Measurements from ENCODE around the gene ATP6AP1. TPM values are rescaled to one million over a fixed set of nuclear protein-coding genes. Genes with fewer than 3 reads are reported as not detected.
A peak's percentile ranks its signal among the peaks of the same experiment; 100 is the strongest.

ATP6AP1 gene
- total and polyA plus RNA-seq, 9 of the 15 experiments (the other 6 are each of a cell fraction or from before 2014, with no cell fraction given) = 8.3 to 90.5 (median 52.9) TPM

- no peak for TF ChIP-seq SFPQ (IDR thresholded peaks at IDR 0.05; ENCODE audit: low read depth, low read length)
- 0 out of 2 replicates have a peak, but pooled peaks have one; percentile 8 for TF ChIP-seq MITF (IDR thresholded peaks at IDR 0.05)
- no peak for TF ChIP-seq PHB2 (IDR thresholded peaks at IDR 0.05; ENCODE audit: low read depth)
- no peak for TF ChIP-seq CBX8 (IDR thresholded peaks at IDR 0.05; ENCODE audit: borderline replicate concordance, extremely low read depth, low read depth, low read length, poor library complexity, severe bottlenecking)
- peak; percentile 56 for TF ChIP-seq MAX (CRISPR knock-in tag; IDR thresholded peaks at IDR 0.05)
- TF ChIP-seq ZNF696 (CRISPR knock-in tag; conservative IDR thresholded peaks at IDR 0.05) = no peak; the same call in 1 of the 2 replicates
- TF ChIP-seq ZNF75A (CRISPR knock-in tag; IDR thresholded peaks at IDR 0.05) = no peak
- peak; percentile 23; the same call in 1 of the 2 replicates for TF ChIP-seq HOXB6 (CRISPR knock-in tag; IDR thresholded peaks at IDR 0.05; ENCODE audit: borderline replicate concordance)
- TF ChIP-seq LCOR (CRISPR knock-in tag; IDR thresholded peaks at IDR 0.05) = peak; percentile 91
- TF ChIP-seq KLF10 (CRISPR knock-in tag; IDR thresholded peaks at IDR 0.05) = no peak
- TF ChIP-seq STAT5B (CRISPR knock-in tag; IDR thresholded peaks at IDR 0.05) = no peak
- TF ChIP-seq HNRNPK (IDR thresholded peaks at IDR 0.05; ENCODE audit: low read depth, low read length, poor library complexity, severe bottlenecking) = no peak
- no peak for TF ChIP-seq CSDE1 (IDR thresholded peaks at IDR 0.05)
- TF ChIP-seq NCOA2 (IDR thresholded peaks at IDR 0.05; ENCODE audit: partially characterized antibody in 2 of 2) = no peak
- TF ChIP-seq TCF7 (IDR thresholded peaks at IDR 0.05; ENCODE audit: borderline replicate concordance) = 0 out of 2 replicates have a peak, but pooled peaks have one; percentile 16
- peak; percentile 94 for TF ChIP-seq THRAP3 (IDR thresholded peaks at IDR 0.05; ENCODE audit: borderline replicate concordance)
- no peak for TF ChIP-seq KAT8 (IDR thresholded peaks at IDR 0.05; ENCODE audit: low read depth)
- peak; percentile 84 for TF ChIP-seq ZNF282 (CRISPR knock-in tag; IDR thresholded peaks at IDR 0.05)
- TF ChIP-seq ATF1 (CRISPR knock-in tag; IDR thresholded peaks at IDR 0.05) = no peak
- no peak for TF ChIP-seq ATF1 (tag; IDR thresholded peaks at IDR 0.05)
- no peak for TF ChIP-seq CEBPZ (IDR thresholded peaks at IDR 0.05; ENCODE audit: borderline replicate concordance, low read depth, low read length)
- TF ChIP-seq HDAC1 (IDR thresholded peaks at IDR 0.05) = no peak
These were observed 27.3 kb upstream of the ATP6AP1 start (continued) for GRCh38 chrX:154401045-154401799.

Data from K562 (cell line).